ENCODE results near the gene SRP68. TPM values are rescaled to one million over a fixed set of nuclear protein-coding genes. Genes with fewer than 3 reads are reported as not detected.

SRP68 gene
- total RNA-seq, 1 experiment from 2014 or later = 113 TPM

DNA sequence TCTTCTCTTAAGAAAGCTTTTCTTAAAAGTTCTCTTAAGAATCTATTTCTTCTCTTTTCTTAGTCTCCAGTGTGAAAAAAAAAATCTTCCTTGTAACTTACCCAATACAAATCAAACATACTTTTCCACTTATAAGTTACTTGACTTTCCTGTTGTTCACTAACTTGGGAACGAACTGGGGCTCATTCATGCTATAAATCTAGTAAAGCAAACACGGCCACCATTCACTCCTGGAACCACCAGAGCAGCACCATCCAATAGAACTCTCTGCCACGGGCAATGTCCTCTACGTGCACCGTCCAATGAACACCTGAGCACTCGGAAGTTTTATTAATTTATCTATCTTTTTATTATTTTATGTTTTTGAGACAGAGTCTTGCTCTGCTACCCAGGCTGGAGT is 20.8 kb downstream of the SRP68 start:
- H3K27me3 Mint-ChIP-seq (ENCODE audit: insufficient read depth, unreplicated experiment) = no peaks in the 10 kb centered on the region
- H3K27ac Mint-ChIP-seq (ENCODE audit: unreplicated experiment) = no peak overlapping the region
- H3K36me3 ChIP-seq (ENCODE audit: control insufficient read depth, insufficient read depth, low read length) = peaks cover 4% of the 10 kb centered on the region
- no peak overlapping the region for H3K4me3 ChIP-seq (ENCODE audit: low read depth, low read length)
- peaks cover 15% of the 10 kb centered on the region for H3K4me1 ChIP-seq
- peaks cover 9% of the 10 kb centered on the region for H3K4me1 Mint-ChIP-seq (ENCODE audit: low read depth, unreplicated experiment)
- no peaks in the 10 kb centered on the region for H3K27me3 ChIP-seq (replicated peaks; ENCODE audit: control insufficient read depth, insufficient read depth, low read length)
- TF ChIP-seq, protein P1, sequence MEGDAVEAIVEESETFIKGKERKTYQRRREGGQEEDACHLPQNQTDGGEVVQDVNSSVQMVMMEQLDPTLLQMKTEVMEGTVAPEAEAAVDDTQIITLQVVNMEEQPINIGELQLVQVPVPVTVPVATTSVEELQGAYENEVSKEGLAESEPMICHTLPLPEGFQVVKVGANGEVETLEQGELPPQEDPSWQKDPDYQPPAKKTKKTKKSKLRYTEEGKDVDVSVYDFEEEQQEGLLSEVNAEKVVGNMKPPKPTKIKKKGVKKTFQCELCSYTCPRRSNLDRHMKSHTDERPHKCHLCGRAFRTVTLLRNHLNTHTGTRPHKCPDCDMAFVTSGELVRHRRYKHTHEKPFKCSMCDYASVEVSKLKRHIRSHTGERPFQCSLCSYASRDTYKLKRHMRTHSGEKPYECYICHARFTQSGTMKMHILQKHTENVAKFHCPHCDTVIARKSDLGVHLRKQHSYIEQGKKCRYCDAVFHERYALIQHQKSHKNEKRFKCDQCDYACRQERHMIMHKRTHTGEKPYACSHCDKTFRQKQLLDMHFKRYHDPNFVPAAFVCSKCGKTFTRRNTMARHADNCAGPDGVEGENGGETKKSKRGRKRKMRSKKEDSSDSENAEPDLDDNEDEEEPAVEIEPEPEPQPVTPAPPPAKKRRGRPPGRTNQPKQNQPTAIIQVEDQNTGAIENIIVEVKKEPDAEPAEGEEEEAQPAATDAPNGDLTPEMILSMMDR (IDR thresholded peaks at IDR 0.05; ENCODE audit: insufficient read depth in 1 of 2, low read depth in 1 of 2, low read length in 1 of 2, severe bottlenecking in 1 of 2, unreplicated experiment in 1 of 2) = no peak
- CTCF ChIA-PET = no interaction called here
- POLR2A ChIA-PET = no interaction called here
- DNase-seq = no peak
- H3K9me3 Mint-ChIP-seq (ENCODE audit: unreplicated experiment) = no peaks in the 10 kb centered on the region
- intact Hi-C loops (cut with micrococcal nuclease; ENCODE audit: unreplicated experiment) = no loop called here
- no peaks in the 10 kb centered on the region for H3K9me3 ChIP-seq
- no peak overlapping the region for H3K4me3 Mint-ChIP-seq (ENCODE audit: unreplicated experiment)
- H3K36me3 Mint-ChIP-seq (ENCODE audit: insufficient read depth, unreplicated experiment) = peaks cover 89% of the 10 kb centered on the region
- BruUV-seq (replicated peaks) = no TSS peak

DNA sequence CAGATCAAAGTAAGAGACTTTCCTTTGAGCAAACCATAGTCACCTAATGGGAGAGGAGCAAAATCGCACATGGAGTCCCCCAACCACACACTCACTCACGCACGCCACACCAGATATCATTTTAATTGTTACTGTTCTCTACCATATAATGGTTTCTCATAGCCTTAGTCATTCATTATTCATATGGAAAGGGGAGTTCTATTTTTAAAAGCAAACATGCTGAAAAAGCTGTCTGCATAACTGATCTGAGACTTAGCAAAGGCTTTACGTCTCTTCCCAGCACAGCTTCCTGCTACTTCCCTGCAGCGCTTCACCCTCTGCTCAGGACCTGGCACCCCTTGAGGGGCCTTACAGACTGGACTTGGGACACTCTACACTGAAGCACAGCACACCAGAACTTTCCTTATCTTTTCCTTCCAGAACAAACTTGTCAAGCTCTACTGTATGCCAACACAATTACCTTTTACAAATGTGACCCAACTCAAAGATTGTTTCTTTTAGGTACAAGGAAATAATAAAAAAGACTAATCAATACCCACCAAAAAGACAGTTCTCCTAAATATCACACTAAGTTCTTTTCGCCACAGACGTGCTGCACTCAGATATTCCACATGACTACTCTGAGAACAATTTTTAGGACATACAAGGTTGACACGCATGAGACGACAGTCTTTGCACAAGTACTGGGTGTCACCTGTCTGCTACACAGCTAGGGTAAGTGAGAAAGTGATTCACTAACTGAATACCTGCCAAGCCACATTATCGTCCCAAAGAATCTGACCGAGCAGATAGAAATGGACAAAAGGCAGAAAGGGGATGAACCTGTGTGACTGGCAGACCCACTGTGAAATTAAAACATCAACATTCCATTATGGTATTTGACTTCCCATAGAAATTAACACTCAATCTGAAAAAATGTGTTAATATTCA is 21.5 kb downstream of the SRP68 start:
- no peak overlapping the region for H3K27ac Mint-ChIP-seq (ENCODE audit: unreplicated experiment)

DNA sequence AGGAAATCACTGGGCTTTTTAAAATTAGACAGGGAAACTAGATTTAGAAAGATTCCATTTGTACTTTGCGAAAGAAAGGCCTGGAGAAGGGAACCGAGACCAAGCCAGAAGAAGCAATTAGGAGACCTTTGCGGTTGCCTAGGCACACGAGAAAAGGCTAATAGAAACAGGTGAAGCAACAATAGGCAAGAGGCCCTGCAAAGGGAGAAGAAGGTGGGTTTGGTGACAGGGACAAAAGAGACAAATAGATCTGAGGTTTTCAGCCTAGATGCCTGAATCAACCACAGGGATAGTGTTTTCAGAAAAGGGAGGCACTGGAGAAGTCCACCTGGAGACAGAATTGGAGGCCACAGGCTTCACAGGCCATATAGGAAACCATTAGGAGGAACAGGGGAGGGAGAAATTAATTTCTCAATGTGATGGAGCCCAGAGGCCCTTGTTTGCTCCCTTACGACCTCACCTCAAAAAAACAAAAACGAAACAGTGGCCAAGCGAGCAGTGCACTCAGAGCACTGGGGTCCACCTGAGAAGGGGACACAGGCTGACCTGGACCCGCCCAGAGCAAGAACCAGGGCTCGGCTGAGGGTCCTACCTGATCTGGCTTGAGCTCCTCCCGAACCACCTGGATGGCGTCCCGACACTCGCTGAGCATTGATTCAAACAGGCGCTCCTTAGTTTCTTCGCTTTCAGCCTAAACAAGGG is 22.3 kb downstream of the SRP68 start:
- Mint-ChIP-seq H3K4me1 (ENCODE audit: low read depth, unreplicated experiment) (peaks cover 9% of the 10 kb centered on the region), H3K27me3 (ENCODE audit: insufficient read depth, unreplicated experiment) (no peaks in the 10 kb centered on the region), H3K9me3 (ENCODE audit: unreplicated experiment) (no peaks in the 10 kb centered on the region), H3K36me3 (ENCODE audit: insufficient read depth, unreplicated experiment) (peaks cover 91% of the 10 kb centered on the region), H3K4me3 (ENCODE audit: unreplicated experiment) (no peak overlapping the region), H3K27ac (ENCODE audit: unreplicated experiment) (no peak overlapping the region)
- CTCF ChIA-PET = interaction anchor here (0.5 kb wide), 1 partner anchor 625 kb away, joined by 4 read pairs; no protein-coding TSS in a partner anchor
- no peaks in the 10 kb centered on the region for H3K27me3 ChIP-seq (replicated peaks; ENCODE audit: control insufficient read depth, insufficient read depth, low read length)
- no TSS peak for BruUV-seq (replicated peaks)
- intact Hi-C loops (cut with micrococcal nuclease; ENCODE audit: unreplicated experiment) = no loop called here
- H3K9me3 ChIP-seq = no peaks in the 10 kb centered on the region
- no peak for DNase-seq
- H3K4me1 ChIP-seq = peaks cover 13% of the 10 kb centered on the region
- POLR2A ChIA-PET = no interaction called here
- H3K4me3 ChIP-seq (ENCODE audit: low read depth, low read length) = no peak overlapping the region
- TF ChIP-seq, protein P1 (IDR thresholded peaks at IDR 0.05; ENCODE audit: insufficient read depth in 1 of 2, low read depth in 1 of 2, low read length in 1 of 2, severe bottlenecking in 1 of 2, unreplicated experiment in 1 of 2) = no peak
- H3K36me3 ChIP-seq (ENCODE audit: control insufficient read depth, insufficient read depth, low read length) = no peaks in the 10 kb centered on the region; the same call in none of the 2 replicates

More for the DNA sequence above, 21.5 kb downstream of the SRP68 start:
- TF ChIP-seq, protein P1 (IDR thresholded peaks at IDR 0.05; ENCODE audit: insufficient read depth in 1 of 2, low read depth in 1 of 2, low read length in 1 of 2, severe bottlenecking in 1 of 2, unreplicated experiment in 1 of 2) = no peak
- Mint-ChIP-seq H3K27me3 (ENCODE audit: insufficient read depth, unreplicated experiment) (no peaks in the 10 kb centered on the region), H3K36me3 (ENCODE audit: insufficient read depth, unreplicated experiment) (peaks cover 89% of the 10 kb centered on the region), H3K9me3 (ENCODE audit: unreplicated experiment) (no peaks in the 10 kb centered on the region), H3K4me1 (ENCODE audit: low read depth, unreplicated experiment) (peaks cover 9% of the 10 kb centered on the region), H3K4me3 (ENCODE audit: unreplicated experiment) (no peak overlapping the region)
- Histone ChIP-seq H3K36me3 (ENCODE audit: control insufficient read depth, insufficient read depth, low read length) (no peaks in the 10 kb centered on the region; the same call in none of the 2 replicates), H3K9me3 (no peaks in the 10 kb centered on the region), H3K4me3 (ENCODE audit: low read depth, low read length) (no peak overlapping the region), H3K27me3 (replicated peaks; ENCODE audit: control insufficient read depth, insufficient read depth, low read length) (no peaks in the 10 kb centered on the region), H3K4me1 (peaks cover 13% of the 10 kb centered on the region)
- ChIA-PET POLR2A (no interaction called here), CTCF (no interaction called here)
- DNase-seq = no peak
- intact Hi-C loops (cut with micrococcal nuclease; ENCODE audit: unreplicated experiment) = no loop called here
- no TSS peak for BruUV-seq (replicated peaks)
